NCI-H1930 (cell line): ENCODE measurements around the gene AP3B1.
A peak's percentile ranks its signal among the peaks of the same experiment; 100 is the strongest.
"Not testable (repeated sequence)": the region's sequence is repeated elsewhere in the genome, so short reads cannot be mapped to it uniquely, and the experiment has no call there.

Experiments
- DNase-seq, 2 experiments: peaks; one replicate each; lab custom pipeline; 2025; lab: John Stamatoyannopoulos, UW

AP3B1 gene

DNA sequence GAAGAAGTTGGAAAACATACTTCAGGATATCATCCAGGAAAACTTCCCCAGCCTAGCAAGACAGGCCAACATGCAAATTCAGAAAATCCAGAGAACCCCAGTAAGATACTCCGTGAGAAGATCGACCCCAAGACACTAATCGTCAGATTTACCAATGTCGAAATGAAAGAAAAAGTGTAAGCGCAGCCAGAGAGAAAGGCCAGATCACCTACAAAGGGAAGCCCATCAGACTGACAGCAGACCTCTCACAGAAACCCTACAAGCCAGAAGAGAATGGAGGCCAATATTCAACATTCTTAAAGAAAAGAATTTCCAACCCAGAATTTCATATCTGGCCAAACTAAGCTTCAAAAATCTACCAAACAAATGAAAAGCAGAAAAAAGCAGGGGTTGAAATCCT lies 227.8 kb downstream of the AP3B1 start:
- DNase-seq: not testable (repeated sequence)

GRCh38 chr5:78065663-78066062 lies 228.8 kb downstream of the AP3B1 start:
- no peak for DNase-seq

GRCh38 chr5:78064941-78065472 lies 229.5 kb downstream of the AP3B1 start:
- no peak for DNase-seq

DNA sequence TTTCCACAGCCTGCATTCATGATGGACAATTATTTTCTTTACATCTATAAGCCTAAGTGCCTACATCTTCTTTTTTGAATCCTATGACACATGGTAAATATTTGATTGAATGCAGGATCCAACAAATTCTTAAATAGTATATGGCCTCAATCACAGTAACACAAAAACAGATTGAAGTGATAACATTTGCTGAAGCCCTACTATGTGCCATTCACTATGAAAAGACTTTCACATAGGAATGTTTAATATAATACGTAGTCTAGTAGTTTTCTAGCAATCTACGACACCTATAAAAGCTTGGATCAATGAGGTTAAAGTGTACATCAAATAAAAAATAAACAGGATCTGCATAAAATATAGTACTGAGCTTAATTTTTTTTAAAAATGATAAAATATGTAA lies 231.0 kb downstream of the AP3B1 start:
- no peak for DNase-seq

GRCh38 chr5:78062645-78063044 lies 231.9 kb downstream of the AP3B1 start:
- no peak for DNase-seq

GRCh38 chr5:78060421-78060820 lies 234.1 kb downstream of the AP3B1 start:
- no peak for DNase-seq

DNA sequence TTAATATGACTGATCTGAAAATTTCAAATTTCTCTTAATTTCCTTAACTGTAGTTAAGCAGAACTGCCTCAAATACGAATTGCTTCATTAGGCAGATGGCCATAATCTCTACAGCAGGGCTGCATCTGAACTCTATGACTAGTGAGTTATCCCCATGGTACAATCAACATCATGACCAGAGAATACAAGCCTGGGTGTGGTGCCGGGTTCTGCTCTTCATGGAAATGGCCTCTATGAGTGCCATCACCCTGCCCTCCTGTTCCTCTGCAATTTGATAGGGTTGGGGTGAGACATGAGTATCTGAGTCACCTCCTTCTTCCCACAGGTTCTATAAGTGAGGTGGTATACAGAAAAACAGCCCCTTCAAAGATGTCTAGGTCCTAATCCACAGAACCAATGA lies 235.9 kb downstream of the AP3B1 start:
- no peak for DNase-seq

GRCh38 chr5:78056901-78057514 lies 237.5 kb downstream of the AP3B1 start:
- no peak for DNase-seq

DNA sequence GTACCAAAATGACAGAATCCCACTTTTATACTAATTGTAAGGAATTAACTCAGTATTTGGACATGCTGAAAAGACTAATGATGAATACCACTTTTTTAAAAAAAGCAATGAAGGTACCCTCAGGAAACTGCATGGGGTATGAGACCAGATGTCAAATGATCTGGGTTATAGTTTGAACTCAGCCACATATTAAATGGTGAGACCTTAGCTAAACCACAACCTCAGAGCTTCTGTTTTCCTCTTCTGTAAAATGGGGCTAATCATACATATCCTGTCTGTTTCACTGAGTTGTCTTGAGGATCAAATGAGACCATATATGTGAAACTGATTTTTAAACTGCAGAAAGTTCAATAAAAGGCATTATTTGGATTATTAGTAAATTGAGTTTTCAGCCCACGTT lies 238.4 kb downstream of the AP3B1 start:
- DNase-seq: no peak

GRCh38 chr5:78050888-78051287 lies 243.6 kb downstream of the AP3B1 start:
- peak in 1 of 2 experiments; percentile 45 for DNase-seq

DNA sequence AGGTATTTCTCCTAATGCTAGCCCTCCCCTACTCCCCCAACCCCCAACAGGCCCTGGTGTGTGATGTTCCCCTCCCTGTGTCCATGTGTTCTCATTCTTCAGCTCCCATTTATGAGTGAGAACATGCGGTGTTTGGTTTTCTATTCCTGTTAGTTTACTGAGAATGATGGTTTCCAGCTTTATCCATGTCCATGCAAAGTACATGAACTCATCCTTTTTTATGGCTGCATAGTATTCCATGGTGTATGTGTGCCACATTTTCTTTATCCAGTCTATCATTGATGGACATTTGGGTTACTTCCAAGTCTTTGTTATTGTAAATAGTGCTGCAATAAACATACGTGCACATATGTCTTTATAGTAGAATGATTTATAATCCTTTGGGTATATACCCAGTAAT lies 247.7 kb downstream of the AP3B1 start:
- not testable (repeated sequence) for DNase-seq

GRCh38 chr5:78046006-78046405 lies 248.5 kb downstream of the AP3B1 start:
- no peak for DNase-seq

DNA sequence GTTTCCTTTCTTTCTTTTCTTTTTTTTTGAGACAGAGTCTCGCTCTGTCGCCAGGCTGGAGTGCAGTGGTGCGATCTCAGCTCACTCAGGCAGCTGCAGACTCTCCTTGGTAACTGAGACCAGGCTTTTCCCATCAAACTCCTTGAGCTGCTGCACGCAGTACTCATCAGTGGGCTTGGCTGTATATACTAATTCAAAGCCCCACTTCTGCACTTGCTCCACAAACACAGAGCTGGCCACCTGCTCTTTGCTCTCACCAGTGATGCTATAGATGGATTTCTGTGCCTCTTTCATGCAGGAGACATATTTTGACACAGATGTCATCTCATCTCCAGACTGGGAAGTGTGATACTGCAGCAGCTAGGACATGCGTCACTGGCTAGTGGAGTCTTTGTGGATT lies 252.7 kb downstream of the AP3B1 start:
- DNase-seq: no peak

DNA sequence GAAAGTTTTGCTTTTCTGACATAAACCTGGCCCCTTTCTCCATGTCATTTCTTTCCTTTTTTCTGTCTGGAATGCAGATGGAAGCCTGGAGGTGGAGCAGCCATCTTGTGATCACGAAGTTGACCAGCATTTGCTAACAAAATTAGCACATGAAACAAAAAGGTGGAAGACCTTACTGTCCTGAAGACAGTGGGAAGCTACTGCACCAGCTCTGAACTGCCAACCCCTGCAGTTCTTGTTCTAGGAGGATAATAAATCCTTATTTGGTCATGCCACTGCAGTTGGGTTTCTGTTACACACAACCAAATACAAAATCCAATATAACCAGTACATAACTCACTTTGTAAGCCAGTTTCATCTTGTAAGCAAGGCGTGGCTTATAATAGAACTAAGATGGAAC lies 269.0 kb downstream of the AP3B1 start:
- DNase-seq: no peak

DNA sequence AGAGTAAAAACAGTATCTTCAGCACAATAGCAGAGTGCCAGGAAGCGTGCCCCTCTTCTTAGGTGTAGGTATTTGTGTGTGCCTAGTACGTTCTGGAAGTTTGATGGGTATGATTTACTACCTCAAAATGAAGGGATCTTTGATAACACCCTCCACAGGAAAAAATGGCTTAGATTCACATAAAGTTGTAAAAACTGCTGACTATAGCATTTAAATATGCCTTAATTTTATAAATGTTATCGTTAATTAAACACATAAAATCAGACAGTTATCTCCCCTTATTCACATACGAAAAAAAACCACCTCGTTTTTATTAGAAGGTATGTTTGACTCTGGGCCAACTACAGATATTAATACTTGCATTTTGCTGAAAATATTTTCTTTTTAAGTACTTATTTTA lies 274.8 kb downstream of the AP3B1 start:
- no peak for DNase-seq

DNA sequence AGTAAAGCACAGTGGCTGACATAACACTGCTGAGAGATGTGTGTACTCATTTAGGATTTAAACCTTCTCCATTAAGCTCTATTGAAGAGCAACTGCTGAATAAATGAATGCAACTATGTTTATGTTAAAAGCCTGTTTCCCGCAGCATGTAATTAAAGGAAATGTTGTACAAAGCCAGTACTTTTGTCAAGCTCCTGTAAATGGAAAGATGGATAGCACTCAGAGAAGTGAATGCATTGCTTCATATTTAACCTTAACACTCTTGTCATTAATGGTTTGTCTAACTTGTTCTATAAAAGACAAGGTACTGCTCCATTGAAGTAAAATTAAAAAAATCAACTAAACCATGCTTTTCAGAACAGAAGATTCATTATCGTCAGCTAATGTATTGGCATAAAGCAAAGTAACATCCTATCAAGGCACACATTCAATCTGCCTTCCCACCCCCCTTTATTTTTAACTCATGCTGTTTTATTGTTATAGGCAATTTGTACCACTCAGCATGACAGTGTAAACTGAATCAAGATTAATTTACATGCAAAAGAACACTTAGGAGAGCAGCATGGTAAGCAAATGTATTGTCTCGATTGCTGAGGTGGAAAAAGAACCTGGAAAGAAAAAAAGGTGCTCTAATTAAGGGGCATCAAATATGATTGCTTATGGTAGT lies 277.5 kb downstream of the AP3B1 start:
- DNase-seq: peak; percentile 59 to 78

DNA sequence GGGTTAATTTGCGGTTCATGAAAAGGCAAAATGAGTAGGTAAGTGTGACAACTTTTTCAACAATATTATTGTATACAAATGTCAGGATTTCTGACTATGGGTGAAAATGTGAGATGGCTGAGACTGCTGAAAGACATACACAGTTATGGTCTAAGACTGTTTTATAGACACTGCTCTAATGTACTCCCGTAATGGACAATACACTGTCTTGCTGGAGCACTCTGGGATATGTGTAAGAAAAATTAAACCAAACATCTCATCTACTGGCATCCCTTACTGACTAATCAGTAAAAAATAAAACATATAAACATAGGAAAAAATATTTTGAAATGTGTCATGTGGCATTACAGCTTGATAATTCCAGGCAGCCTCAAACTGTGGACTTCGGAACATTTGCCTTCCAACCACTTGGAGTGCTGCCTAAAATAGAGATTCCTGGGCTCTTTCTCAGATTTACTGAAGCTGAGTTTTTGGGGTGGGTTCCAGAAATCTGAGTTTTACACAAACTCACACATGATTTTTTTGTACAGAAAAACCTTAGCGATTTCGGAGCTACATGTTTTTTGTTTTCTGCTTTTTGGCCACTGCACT lies 284.5 kb downstream of the AP3B1 start:
- no peak for DNase-seq

GRCh38 chr5:78008356-78008967 lies 286.0 kb downstream of the AP3B1 start:
- peak; percentile 6 to 17 for DNase-seq

DNA sequence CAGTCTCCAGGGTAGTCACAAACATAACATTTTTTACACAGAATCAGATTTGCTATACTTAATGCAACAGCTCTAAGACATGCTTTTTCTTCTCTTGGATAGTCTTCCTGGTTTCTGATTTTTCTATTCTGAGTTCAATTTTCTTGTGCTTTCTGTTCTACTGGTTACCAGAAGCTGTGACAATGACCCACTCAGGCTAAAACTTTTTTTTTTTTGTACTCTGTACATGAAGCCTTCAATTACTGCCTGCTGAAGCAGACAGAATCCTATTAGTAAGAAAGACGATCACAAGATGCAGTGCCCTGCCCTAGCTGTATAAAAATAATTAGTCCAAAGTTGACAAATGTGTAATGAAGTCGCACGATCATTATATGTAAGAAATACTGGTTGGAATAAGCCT lies 287.3 kb downstream of the AP3B1 start:
- no peak for DNase-seq

- DNase-seq: no peak
Measured at GRCh38 chr5:78006449-78006848, 288.0 kb downstream of the AP3B1 start.

- DNase-seq: peak; percentile 72 to 74
Measured at GRCh38 chr5:78005021-78005785, 289.3 kb downstream of the AP3B1 start.

DNA sequence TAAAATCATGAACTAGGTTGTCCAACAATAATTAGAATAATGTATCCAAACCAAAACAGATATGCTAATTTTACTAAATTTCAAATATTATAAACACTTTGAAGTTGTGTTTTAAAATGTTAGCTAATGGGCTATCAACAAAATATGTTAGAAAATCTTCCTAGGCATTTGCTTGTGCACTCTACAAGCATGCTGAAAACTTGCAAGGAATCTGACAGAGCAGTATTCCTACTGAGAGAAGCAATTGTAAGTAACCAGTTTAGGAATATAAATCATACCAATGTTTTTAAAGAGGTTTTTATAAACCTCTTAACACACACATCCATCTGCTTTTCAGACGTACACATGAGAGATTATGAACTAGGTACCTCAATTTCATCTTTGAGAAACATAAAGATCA lies 289.9 kb downstream of the AP3B1 start:
- no peak for DNase-seq
